ENCODE measurements around the gene ELOVL1. TPM values are rescaled to one million over a fixed set of nuclear protein-coding genes. Genes with fewer than 3 reads are reported as not detected.

Gene ELOVL1
- total RNA-seq, 1 donor from 2014 or later, result 52.2 TPM

DNA sequence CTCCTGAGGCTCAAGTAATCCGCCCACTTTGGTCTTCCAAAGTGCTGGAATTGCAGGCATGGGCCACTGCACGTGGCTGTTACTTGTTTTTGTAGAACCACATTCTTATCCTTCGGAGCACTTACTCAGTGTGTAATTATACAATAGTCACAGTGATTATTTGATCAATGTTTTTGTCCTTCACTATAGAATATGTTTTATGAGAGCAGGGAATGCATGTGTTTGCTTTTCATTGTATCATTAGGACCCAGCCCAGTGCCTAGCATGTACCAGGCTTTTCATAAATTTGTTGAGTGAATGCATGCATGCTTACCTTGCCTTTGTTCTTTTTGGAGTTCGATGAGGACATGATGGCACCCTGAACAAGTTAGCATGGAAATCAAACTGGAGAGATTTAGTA lies 27.7 kb upstream of the ELOVL1 start:
- no peak overlapping the region for H3K4me3 Mint-ChIP-seq
- peaks cover 8% of the 10 kb centered on the region for H3K4me1 Mint-ChIP-seq (ENCODE audit: unreplicated experiment)
- no peak for DNase-seq (ENCODE audit: extremely low spot score, unreplicated experiment)
- no peaks in the 10 kb centered on the region for H3K27me3 Mint-ChIP-seq
- TF ChIP-seq, protein P1, sequence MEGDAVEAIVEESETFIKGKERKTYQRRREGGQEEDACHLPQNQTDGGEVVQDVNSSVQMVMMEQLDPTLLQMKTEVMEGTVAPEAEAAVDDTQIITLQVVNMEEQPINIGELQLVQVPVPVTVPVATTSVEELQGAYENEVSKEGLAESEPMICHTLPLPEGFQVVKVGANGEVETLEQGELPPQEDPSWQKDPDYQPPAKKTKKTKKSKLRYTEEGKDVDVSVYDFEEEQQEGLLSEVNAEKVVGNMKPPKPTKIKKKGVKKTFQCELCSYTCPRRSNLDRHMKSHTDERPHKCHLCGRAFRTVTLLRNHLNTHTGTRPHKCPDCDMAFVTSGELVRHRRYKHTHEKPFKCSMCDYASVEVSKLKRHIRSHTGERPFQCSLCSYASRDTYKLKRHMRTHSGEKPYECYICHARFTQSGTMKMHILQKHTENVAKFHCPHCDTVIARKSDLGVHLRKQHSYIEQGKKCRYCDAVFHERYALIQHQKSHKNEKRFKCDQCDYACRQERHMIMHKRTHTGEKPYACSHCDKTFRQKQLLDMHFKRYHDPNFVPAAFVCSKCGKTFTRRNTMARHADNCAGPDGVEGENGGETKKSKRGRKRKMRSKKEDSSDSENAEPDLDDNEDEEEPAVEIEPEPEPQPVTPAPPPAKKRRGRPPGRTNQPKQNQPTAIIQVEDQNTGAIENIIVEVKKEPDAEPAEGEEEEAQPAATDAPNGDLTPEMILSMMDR (conservative IDR thresholded peaks at IDR 0.05), result no peak
- no peak overlapping the region for H3K27ac Mint-ChIP-seq
- peaks cover 19% of the 10 kb centered on the region for H3K36me3 Mint-ChIP-seq
- H3K9me3 Mint-ChIP-seq, result no peaks in the 10 kb centered on the region

DNA sequence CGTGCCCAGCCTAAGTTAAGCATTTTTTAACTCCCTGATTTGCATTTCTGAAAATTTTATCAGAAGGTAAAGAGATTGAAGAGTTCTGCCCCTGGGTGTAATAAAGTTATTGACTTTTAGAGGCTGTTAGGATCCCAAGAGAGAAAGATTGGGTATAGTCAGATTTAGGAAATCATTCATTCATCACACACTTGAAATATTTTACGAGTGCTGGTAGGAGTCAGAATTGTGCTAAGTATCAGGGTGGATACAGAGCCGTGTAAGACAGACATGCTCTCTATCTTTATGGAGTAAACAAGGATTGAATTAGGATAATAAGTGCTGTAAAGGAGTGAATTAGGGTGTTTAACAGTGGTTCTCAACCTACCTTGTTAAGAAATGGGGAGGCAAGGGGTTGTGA lies 24.9 kb upstream of the ELOVL1 start:
- DNase-seq (ENCODE audit: extremely low spot score, unreplicated experiment), result no peak
- no peak overlapping the region for H3K27ac Mint-ChIP-seq
- H3K4me3 Mint-ChIP-seq, result peak overlapping the region; percentile 8
- H3K4me1 Mint-ChIP-seq (ENCODE audit: unreplicated experiment), result peaks cover 27% of the 10 kb centered on the region
- peaks cover 17% of the 10 kb centered on the region for H3K36me3 Mint-ChIP-seq
- no peaks in the 10 kb centered on the region for H3K27me3 Mint-ChIP-seq
- TF ChIP-seq, protein P1 (conservative IDR thresholded peaks at IDR 0.05), result no peak
- H3K9me3 Mint-ChIP-seq, result no peaks in the 10 kb centered on the region

DNA sequence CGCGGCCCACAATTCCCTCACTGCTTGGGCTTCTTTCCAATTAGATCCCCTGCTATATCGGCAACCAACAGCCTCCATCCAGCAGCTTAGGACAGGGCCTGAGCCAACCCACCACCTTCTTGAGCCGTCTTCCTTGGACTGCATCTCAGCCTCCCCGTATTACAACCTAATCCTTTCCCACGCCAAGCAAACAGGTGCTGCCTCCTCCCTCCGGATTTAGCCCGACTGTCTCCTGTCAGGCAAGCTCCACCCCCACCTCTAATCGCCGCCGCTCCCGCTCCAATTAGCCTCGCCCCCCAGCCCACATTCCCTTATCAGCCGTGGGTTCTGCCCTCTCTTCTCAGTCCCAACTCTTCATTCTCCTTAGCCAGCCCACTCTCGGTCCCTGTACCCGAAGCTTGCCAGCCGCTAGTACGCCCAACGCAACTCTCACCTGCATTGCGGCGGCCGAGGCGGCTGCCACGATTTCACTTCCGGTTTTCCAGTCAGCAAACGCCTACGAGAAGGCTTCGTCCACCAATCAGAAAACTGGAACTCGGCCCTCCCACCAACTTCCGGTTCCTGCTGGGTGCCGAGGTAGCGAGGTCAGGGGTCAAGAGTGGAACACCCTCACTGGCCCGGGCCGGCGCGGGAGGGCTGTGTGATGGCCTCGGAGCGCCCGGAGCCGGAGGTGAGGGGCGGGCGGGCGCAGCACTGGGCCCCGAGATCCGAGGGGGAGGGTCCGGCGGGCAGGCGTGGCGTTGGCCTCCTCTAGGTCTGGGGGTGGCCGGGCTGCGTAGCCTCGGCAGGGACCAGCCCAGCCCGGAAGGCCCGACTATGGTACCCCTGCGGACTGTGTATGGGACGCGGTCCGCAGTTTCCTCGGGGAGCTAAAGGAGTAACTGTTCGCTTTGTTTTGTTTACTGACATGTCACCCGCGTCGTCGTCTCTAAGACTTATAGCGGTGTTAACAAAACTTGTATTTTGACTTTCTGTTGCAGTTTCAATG lies 21.8 kb upstream of the ELOVL1 start, which contains the start of the genes MED8 and SZT2:
MED8 (minus strand) TSS at position 475 of the 988 bp plus-strand sequence; CDS start at position 439, 36 bp downstream.
SZT2 (plus strand) TSS at position 574 of the 988 bp plus-strand sequence; CDS start at position 644, 70 bp downstream.
- TF ChIP-seq, protein P1 (conservative IDR thresholded peaks at IDR 0.05), result no peak
- peak within 1 kb of the TSS; percentile 100 for H3K27ac Mint-ChIP-seq
- peaks cover 27% of the 10 kb centered on the region for H3K4me1 Mint-ChIP-seq (ENCODE audit: unreplicated experiment)
- peak within 1 kb of the TSS; percentile 100 for H3K4me3 Mint-ChIP-seq
- no peaks in the 10 kb centered on the region for H3K9me3 Mint-ChIP-seq
- peaks cover 18% of the 10 kb centered on the region for H3K36me3 Mint-ChIP-seq
- peak; percentile 92 for DNase-seq (ENCODE audit: extremely low spot score, unreplicated experiment)
- H3K27me3 Mint-ChIP-seq, result no peaks in the 10 kb centered on the region

DNA sequence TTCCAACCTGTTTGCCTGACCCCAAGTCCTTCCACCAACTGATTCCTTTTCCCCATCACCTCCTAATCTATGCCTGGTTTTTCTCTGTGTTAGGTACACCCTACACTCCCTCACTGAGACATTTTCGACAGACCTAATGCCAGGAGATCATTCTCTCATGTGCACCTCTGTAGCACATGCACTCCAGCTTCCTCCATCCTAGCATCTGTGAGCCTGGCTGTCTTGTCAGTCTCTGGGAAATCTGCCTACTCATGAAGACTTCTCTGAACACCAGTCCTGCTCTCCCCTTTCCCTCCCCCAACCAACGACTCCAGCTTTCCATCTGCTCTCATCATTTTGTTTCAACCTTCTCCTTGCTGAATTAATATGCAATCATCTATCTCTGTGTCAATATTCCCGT lies 20.8 kb upstream of the ELOVL1 start:
- H3K4me1 Mint-ChIP-seq (ENCODE audit: unreplicated experiment), result peaks cover 27% of the 10 kb centered on the region
- peaks cover 18% of the 10 kb centered on the region for H3K36me3 Mint-ChIP-seq
- no peaks in the 10 kb centered on the region for H3K9me3 Mint-ChIP-seq
- peak overlapping the region; percentile 100 for H3K27ac Mint-ChIP-seq
- no peak for DNase-seq (ENCODE audit: extremely low spot score, unreplicated experiment)
- TF ChIP-seq, protein P1 (conservative IDR thresholded peaks at IDR 0.05), result no peak
- peak overlapping the region; percentile 100 for H3K4me3 Mint-ChIP-seq
- H3K27me3 Mint-ChIP-seq, result no peaks in the 10 kb centered on the region

GRCh38 chr1:43387976-43388599 lies 20.3 kb upstream of the ELOVL1 start:
- peak overlapping the region; percentile 100 for H3K4me3 Mint-ChIP-seq
- no peaks in the 10 kb centered on the region for H3K27me3 Mint-ChIP-seq
- H3K36me3 Mint-ChIP-seq, result peaks cover 14% of the 10 kb centered on the region
- H3K9me3 Mint-ChIP-seq, result no peaks in the 10 kb centered on the region
- DNase-seq (ENCODE audit: extremely low spot score, unreplicated experiment), result no peak
- H3K27ac Mint-ChIP-seq, result peak overlapping the region; percentile 100
- TF ChIP-seq, protein P1 (conservative IDR thresholded peaks at IDR 0.05), result no peak
- H3K4me1 Mint-ChIP-seq (ENCODE audit: unreplicated experiment), result peaks cover 29% of the 10 kb centered on the region
